ENCODE measurements around the gene UBE2K.
A peak's percentile ranks its signal among the peaks of the same experiment; 100 is the strongest.
"Not testable (repeated sequence)": the region's sequence is repeated elsewhere in the genome, so short reads cannot be mapped to it uniquely, and the experiment has no call there.

The UBE2K gene

GRCh38 chr4:39689970-39690369 lies 8.0 kb upstream of the UBE2K start:
- DNase-seq (ENCODE audit: low read depth in 2 of 2), result no peak

- DNase-seq (ENCODE audit: low read depth in 2 of 2), result peak in 1 of 2 experiments; percentile 31
Measured at GRCh38 chr4:39698424-39699009, 581 bp downstream of the UBE2K start.

DNA sequence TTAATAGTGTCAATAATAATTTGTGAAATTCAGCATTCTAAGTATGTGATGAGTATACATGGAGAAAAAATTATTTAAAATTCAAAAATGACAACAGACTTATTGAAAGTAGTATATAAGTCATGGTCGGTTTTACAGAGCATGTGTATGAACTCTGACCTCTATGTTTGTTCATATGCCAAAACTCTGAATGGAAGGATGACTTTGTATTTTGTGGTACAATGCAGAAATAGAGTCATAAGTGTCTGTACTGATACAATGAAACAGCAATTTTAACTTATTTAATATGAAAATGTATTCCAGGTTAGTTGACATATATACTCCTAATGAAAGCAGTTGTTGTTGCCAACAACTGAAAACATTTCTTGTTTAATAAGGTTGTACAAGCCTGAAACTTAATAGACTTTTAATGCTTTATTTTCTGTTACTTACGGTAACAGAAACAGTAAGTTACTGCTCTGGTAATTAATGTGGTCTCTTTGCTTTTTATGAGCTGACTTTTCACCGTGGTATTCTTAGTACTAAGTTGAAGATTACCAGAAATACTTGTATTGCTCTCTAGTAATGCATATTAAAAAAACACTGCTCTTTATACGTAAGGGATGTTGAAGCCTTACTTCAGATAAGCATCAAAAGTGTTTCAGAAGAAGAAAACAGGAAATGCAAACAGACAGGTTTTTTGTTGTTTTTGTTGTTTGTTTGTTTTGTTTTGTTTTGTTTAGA lies 1.9 kb downstream of the UBE2K start:
- DNase-seq (ENCODE audit: low read depth in 2 of 2), result no peak

GRCh38 chr4:39700554-39700953 lies 2.6 kb downstream of the UBE2K start:
- DNase-seq (ENCODE audit: low read depth in 2 of 2), result no peak

DNA sequence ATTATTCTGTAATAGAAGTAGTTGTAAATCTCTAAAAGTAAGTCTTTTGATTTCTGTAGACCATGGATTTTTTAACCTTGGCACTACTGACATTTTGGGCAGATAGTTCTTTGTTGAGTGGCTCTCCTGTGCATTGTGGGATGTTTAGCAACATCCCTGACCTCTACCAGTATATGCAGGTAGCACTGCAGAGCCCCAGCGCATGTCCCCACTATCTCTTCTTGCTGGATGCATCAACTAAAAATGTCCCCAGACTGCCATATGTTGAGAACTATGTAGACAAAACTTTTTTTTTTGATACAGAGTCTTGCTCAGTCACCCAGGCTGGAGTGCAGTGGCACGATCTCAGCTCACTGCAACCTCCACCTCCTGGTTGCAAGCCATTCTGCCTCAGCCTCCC lies 4.8 kb downstream of the UBE2K start:
- no peak for DNase-seq (ENCODE audit: low read depth in 2 of 2)

DNA sequence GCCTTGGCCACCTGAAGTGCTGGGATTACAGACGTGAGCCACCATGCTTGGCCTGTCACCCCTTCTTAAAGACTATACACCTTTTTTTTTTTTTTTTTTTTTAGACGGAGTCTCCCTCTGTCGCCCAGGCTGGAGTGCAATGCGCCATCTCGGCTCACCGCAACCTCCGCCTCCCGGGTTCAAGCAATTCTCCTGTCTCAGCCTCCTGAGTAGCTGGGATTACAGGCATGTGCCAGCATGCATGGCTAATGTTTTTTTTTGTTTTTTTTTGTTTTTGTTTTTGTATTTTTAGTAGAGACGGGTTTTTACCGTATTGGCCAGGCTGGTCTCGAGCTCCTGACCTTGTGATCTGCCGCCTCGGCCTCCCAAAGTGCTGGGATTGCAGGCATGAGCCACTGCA lies 6.9 kb downstream of the UBE2K start:
- not testable (repeated sequence) for DNase-seq (ENCODE audit: low read depth in 2 of 2)

DNA sequence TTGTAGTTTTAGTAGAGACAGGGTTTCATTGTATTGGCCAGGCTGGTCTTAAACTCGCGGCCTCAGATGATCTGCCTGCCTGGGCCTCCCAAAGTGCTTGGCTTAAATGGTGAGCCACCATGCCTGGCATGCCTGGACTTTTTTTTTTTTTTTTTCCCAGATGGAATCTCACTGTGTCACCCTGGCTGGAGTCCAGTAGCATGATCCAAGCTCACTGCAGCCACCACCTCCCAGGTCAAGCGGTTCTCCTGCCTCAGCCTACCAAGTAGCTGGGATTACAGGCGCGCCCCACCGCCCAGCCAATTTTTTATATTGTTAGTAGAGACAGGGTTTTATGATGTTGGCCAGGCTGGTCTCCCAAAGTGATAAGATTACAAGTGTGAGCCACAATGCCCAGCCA lies 8.4 kb downstream of the UBE2K start:
- DNase-seq (ENCODE audit: low read depth in 2 of 2), result no peak

GRCh38 chr4:39706741-39707511 lies 9.0 kb downstream of the UBE2K start:
- DNase-seq (ENCODE audit: low read depth in 2 of 2), result no peak

- DNase-seq (ENCODE audit: low read depth in 2 of 2), result no peak
Measured at GRCh38 chr4:39710098-39710896, 12.4 kb downstream of the UBE2K start.

GRCh38 chr4:39712819-39713607 lies 15.1 kb downstream of the UBE2K start:
- DNase-seq (ENCODE audit: low read depth in 2 of 2), result no peak

DNA sequence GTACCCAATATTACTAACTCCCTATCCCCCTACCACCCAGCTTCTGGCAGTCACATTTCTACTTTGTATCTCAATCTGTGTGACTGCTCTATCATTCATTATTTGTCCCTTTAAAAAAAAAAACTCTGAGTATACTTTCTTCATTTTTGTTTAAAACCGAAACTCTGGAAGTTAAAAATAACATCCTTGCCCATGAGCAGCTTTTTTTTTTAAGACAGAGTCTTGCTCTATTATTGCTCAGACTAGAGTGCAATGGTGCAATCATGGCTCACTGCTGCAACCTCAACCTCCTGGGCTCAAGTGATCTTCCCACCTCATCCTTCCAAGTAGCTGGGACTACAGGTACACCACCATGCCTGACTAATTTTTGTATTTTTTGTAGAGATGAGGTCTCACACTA lies 15.8 kb downstream of the UBE2K start:
- no peak for DNase-seq (ENCODE audit: low read depth in 2 of 2)

- DNase-seq (ENCODE audit: low read depth in 2 of 2), result no peak
Measured at GRCh38 chr4:39714166-39714565, 16.2 kb downstream of the UBE2K start.

- DNase-seq (ENCODE audit: low read depth in 2 of 2), result no peak
Measured at GRCh38 chr4:39715788-39716187, 17.9 kb downstream of the UBE2K start.

DNA sequence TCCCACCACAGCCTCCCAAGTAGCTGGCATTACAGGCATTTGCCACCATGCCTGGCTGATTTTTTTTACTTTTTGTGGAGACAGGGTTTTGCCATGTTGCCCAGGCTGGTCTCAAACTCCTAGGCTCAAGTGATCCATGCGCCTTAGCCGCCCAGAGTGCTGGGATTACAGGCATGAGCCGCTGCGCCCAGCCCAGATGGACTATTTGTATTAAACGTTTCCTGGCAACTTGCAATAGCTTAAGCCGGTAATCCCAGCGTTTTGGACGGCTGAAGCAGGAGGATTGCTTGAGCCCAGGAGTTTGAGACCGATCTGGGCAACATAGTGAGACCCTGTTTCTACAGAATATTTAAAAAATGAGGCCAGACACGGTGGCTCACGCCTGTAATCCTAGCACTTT lies 18.4 kb downstream of the UBE2K start:
- no peak for DNase-seq (ENCODE audit: low read depth in 2 of 2)

DNA sequence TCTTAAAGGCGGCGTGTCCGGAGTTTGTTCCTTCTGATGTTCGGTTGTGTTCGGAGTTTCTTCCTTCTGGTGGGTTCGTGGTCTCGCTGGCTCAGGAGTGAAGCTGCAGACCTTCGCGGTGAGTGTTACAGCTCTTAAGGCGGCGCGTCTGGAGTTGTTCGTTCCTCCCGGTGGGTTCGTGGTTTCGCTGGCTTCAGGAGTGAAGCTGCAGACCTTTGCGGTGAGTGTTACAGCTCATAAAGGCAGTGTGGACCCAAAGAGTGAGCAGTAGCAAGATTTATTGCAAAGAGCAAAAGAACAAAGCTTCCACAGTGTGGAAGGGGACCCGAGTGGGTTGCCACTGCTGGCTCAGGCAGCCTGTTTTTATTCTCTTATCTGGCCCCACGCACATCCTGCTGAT lies 19.8 kb downstream of the UBE2K start:
- DNase-seq (ENCODE audit: low read depth in 2 of 2), result not testable (repeated sequence)

DNA sequence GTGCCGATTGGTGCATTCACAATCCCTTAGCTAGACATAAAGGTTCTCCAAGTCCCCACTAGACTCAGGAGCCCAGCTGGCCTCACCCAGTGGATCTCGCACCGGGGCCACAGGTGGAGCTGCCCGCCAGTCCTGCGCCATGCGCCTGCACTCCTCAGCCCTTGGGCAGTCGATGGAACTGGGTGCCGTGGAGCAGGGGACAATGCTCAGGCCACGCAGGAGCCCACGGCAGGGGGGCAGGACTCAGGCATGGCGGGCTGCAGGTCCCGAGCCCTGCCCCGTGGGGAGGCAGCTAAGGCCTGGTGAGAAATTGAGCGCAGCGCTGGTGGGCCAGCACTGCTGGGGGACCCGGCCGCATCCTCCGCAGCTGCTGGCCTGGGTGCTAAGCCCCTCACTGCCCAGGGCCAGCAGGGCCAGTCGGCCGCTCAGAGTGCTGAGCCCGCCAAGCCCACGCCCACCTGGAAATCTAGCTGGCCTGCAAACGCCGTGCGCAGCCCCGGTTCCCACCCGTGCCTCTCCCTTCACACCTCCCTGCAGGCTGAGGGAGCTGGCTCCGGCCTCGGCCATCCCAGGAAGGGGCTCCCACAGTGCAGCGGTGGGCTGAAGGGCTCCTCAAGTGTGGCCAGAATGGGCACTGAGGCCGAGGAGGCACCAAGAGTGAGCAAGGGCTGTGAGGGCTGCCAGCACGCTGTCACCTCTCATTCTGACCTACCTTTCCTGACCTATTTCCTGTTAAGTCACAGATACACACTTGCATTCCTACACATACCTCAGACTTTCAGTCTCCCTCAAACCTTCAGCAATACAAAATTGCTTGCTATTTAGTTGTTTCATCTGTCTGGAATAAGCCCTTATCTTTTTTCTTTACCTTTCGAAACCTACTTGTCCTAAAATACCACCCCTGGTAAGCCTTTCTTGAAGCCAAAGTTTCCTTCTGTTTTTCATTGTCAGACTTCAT lies 20.7 kb downstream of the UBE2K start:
- DNase-seq (ENCODE audit: low read depth in 2 of 2), result no peak

DNA sequence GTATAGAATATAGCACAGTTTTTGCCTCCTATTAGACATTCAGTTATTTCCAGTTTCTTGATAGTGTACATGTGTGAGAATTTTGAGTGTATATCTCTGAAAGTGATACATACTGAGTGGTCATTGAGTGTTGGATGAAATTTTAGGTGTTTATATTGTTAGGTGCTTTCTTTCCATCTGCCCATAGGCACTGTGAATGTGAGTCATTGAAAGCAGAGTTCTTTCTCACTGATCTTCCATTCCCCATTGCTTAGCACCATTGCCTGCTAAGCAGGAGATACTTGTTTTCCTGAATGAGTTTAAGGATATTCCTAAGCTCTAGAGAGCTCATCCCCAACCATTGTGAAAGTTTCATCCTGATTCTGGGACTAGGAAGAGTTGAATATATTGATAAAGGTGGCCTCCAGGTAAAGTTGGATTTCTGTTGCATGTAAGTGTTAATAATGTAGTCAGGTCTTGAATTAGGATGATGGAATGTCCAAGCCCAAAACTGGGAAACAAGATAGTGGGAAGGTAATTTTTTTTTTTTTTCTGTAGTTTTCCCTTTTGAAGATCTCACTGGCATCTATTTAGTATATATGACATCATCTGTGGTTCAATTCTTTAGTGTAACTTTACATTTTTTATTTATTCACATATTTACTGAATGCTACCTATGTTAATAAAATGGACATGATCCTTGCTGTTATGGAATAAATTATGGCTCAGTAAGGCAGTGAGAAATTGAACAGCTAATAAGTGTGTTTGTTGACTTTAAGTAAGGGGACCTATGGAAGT lies 22.1 kb downstream of the UBE2K start:
- no peak for DNase-seq (ENCODE audit: low read depth in 2 of 2)

DNA sequence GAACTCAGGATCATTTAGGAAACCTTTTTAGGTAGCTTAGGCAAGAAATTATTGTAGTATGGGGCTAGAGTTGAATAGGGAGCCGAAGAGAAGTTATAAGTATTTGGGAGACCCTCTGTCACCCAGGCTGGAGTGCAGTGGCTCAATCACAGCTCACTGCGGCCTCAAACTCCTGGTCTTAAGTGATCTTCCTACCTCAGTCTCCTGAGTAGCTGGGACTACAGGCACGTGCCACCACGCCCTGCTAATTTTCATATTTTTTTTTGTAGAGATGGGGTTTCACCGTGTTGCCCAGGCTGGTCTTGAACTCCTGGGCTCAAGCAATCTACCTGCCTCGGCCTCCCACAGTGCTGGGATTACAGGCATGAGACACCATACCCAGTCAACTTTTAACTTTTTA lies 23.3 kb downstream of the UBE2K start:
- not testable (repeated sequence) for DNase-seq (ENCODE audit: low read depth in 2 of 2)

DNA sequence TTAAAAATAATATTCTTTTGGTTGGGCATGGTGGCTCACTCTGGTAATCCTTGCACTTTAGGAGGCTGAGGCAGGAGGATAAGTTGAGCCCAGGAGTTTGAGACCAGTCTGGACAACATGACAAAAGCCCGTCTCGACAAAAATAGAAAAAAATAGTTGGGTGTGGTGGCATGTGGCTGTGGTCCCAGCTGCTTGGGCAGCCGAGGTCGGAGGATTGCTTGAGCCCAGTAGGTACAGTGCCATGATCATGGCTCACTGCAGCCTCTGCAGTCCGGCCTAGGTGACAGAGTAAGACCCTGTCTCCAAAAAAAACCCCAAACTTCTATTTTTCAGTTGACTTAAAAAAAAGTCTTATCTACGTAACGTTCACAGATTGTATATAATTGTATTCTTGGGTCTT lies 23.9 kb downstream of the UBE2K start:
- no peak for DNase-seq (ENCODE audit: low read depth in 2 of 2)

Measured in stimulated activated CD4-positive, alpha-beta T cell treated with anti-CD3 and anti-CD28 coated beads, Interleukin-12 subunit alpha, Interleukin-12 subunit beta, amount 100 ng/mL, for 24 hours (primary cell).